Natural killer cell (primary cell): Measurements from ENCODE around the gene SLC47A2. TPM values are rescaled to one million over a fixed set of nuclear protein-coding genes. Genes with fewer than 3 reads are reported as not detected.

Experiments
- ATAC-seq, 3 donors: fragments of 150-1000 bp in 2 of 3; fragments of 200-7000 bp in 1 of 3; cut with Tn5 transposase; 1 replicate in 1 of 3; 2 replicates in 2 of 3; pipeline ENCODE4 v1.10.0; 2021; ENCODE audit warnings: mild to moderate bottlenecking in 2 of 3, moderate library complexity in 2 of 3
- DNase-seq, 2 donors: peaks; one replicate each; pipeline versions ENCODE4 v3.0.0 to v3.0.0-alpha.2; 2013 to 2021; ENCODE audit warnings: mixed read lengths in 1 of 2
- H3K27ac ChIP-seq: one replicate; pipeline ENCODE4 v1.5.1; 2013; ENCODE audit warnings: mild to moderate bottlenecking, low read length
- H3K27me3 ChIP-seq: one replicate; pipeline ENCODE4 v1.6.1; 2013; ENCODE audit warnings: low read length; ENCODE audit not compliant: control insufficient read depth, insufficient read depth
- H3K36me3 ChIP-seq: one replicate; pipeline ENCODE4 v1.6.1; 2013; ENCODE audit warnings: low read length; ENCODE audit not compliant: control insufficient read depth, insufficient read depth
- H3K4me1 ChIP-seq: one replicate; pipeline ENCODE4 v1.6.1; 2013; ENCODE audit warnings: low read length; ENCODE audit not compliant: control insufficient read depth, insufficient read depth
- H3K4me3 ChIP-seq: one replicate; pipeline ENCODE4 v1.5.1; 2013; ENCODE audit warnings: low read length
- H3K9me3 ChIP-seq: one replicate; pipeline ENCODE4 v1.6.1; 2013; ENCODE audit warnings: low read length; ENCODE audit not compliant: control insufficient read depth, insufficient read depth
- H3K27ac Mint-ChIP-seq, 2 donors: one replicate each; pipeline ENCODE4 v1.8.0; 2022; ENCODE audit warnings: mild to moderate bottlenecking in 2 of 2, mixed read lengths in 2 of 2, moderate library complexity in 1 of 2
- H3K27me3 Mint-ChIP-seq, 2 donors: one replicate each; pipeline ENCODE4 v1.8.0; 2022; ENCODE audit warnings: low read depth in 2 of 2, mixed read lengths in 2 of 2
- H3K36me3 Mint-ChIP-seq: one replicate; pipeline ENCODE4 v1.8.0; 2022; ENCODE audit warnings: mixed read lengths
- H3K4me1 Mint-ChIP-seq, 2 donors: one replicate each; pipeline ENCODE4 v1.8.0; 2022; ENCODE audit warnings: mixed read lengths in 2 of 2
- H3K4me3 Mint-ChIP-seq: one replicate; pipeline ENCODE4 v1.8.0; 2022; ENCODE audit warnings: mild to moderate bottlenecking, moderate library complexity, mixed read lengths
- H3K9me3 Mint-ChIP-seq, 2 donors: one replicate each; pipeline ENCODE4 v1.8.0; 2022; ENCODE audit warnings: mixed read lengths in 2 of 2
- WGBS: methylation state at CpG from one replicate; pipeline ENCODE4 v1.1.7; 2013; ENCODE audit warnings: missing lambda C conversion rate; ENCODE audit not compliant: insufficient coverage; 5-methylcytosine and 5-hydroxymethylcytosine counted together
- intact Hi-C: fragments of 100-400 bp; cut with micrococcal nuclease; formaldehyde crosslinking; loops from one replicate; pipeline ENCODE4 v1.14.2; 2022
- total RNA-seq, 4 donors: library from RNA; stranded (reverse); fragments of 120-200 nt in 1 of 4; gene quantifications; one replicate each; pipeline versions ENCODE4 v1.2.3 to v1.2.4, GENCODE V29; 2013 to 2022
- TF ChIP-seq, protein P1 (sequence below): fragments of 200-600 bp; IDR thresholded peaks from one replicate; pipeline ENCODE4 v1.8.0; 2022; ENCODE audit warnings: antibody characterized with exemption

The SLC47A2 gene
- total RNA-seq, 3 donors from 2014 or later (not counting 1 experiment from before 2014, with no cell fraction given) = not detected

DNA sequence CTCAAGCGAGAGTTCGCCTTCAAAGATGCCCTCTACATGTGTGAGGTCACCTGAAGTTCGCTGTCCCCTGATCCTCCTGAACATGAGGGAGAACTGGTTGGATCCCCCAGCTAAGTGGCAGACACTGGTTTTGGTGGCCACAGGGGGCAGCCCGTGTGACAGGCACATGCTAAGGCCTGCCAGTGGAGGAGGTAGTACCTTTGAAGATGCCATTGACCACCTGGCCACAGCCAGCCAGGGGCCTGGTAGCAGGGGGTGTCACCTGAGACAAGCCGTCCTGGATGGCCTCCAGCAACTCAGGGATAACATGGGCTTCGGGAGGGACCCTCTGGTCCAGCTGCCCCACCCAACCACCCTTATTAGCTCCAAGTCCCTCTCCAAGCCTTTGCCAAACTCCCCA, 39.0 kb upstream of the SLC47A2 start:
- intact Hi-C loops = no loop called here
- Histone ChIP-seq H3K27ac (no peak overlapping the region), H3K36me3 (no peaks in the 10 kb centered on the region), H3K27me3 (peaks cover 2% of the 10 kb centered on the region), H3K9me3 (no peaks in the 10 kb centered on the region), H3K4me3 (no peak overlapping the region), H3K4me1 (no peaks in the 10 kb centered on the region)
- H3K36me3 Mint-ChIP-seq = no peaks in the 10 kb centered on the region
- WGBS = 90% methylated on average over 6 of the region's 6 CpGs
- peaks cover 2 to 23% of the 10 kb centered on the region in 2 donors for H3K27me3 Mint-ChIP-seq
- DNase-seq (no peak), ATAC-seq (no peak)
- no peak overlapping the region for H3K27ac Mint-ChIP-seq
- no peaks in the 10 kb centered on the region for H3K9me3 Mint-ChIP-seq
- TF ChIP-seq, protein P1, sequence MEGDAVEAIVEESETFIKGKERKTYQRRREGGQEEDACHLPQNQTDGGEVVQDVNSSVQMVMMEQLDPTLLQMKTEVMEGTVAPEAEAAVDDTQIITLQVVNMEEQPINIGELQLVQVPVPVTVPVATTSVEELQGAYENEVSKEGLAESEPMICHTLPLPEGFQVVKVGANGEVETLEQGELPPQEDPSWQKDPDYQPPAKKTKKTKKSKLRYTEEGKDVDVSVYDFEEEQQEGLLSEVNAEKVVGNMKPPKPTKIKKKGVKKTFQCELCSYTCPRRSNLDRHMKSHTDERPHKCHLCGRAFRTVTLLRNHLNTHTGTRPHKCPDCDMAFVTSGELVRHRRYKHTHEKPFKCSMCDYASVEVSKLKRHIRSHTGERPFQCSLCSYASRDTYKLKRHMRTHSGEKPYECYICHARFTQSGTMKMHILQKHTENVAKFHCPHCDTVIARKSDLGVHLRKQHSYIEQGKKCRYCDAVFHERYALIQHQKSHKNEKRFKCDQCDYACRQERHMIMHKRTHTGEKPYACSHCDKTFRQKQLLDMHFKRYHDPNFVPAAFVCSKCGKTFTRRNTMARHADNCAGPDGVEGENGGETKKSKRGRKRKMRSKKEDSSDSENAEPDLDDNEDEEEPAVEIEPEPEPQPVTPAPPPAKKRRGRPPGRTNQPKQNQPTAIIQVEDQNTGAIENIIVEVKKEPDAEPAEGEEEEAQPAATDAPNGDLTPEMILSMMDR = no peak
- H3K4me3 Mint-ChIP-seq = no peak overlapping the region
- no peaks in the 10 kb centered on the region for H3K4me1 Mint-ChIP-seq

DNA sequence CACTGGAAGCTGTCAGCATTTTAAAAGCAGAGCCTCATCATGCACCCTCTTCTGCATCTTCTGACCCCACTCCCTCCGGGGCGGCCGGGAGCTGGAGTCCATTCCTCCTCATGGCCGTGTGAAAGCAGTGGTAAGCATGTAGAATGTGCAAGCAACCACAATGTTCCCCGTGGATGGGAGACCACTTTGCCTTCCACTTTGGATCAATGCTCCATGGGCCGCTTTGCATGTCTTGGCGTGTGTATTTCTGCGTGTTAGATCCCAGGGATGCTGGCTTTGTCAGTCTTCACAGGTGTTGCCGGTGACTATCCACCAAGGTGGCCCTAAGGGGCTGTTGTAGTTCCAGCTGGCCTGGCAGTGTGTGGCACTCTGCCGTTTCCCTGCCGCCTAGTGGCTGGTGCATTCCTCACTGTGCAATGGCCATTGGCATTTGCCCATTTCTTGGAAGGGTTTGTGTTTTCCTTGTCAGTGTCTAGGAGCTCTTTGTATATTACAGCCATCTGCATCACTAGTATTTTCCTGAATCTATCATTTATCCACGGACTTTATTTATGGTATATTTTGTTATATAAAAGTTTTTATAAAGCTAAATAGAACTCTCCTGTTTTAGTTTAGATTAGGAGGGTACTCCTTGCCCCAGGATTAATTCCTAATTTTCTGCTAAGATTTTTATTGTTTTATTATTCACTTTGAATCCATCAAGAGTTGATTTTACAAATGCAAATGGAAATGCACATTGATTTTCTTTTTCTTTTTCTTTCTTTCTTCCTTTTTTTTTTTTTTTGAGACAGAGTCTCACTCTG, 37.5 kb upstream of the SLC47A2 start:
- no peak for ATAC-seq
- intact Hi-C loops = no loop called here
- Histone ChIP-seq H3K4me1 (no peaks in the 10 kb centered on the region), H3K27me3 (peaks cover 2% of the 10 kb centered on the region), H3K9me3 (no peaks in the 10 kb centered on the region), H3K36me3 (no peaks in the 10 kb centered on the region), H3K4me3 (no peak overlapping the region), H3K27ac (no peak overlapping the region)
- no peaks in the 10 kb centered on the region for H3K9me3 Mint-ChIP-seq
- peaks cover 0 to 19% of the 10 kb centered on the region in 2 donors for H3K27me3 Mint-ChIP-seq
- TF ChIP-seq, protein P1 = no peak
- H3K27ac Mint-ChIP-seq = no peak overlapping the region
- no peaks in the 10 kb centered on the region for H3K4me1 Mint-ChIP-seq
- no peak for DNase-seq
- H3K36me3 Mint-ChIP-seq = no peaks in the 10 kb centered on the region
- H3K4me3 Mint-ChIP-seq = no peak overlapping the region
- 87% methylated on average over 11 of the region's 12 CpGs for WGBS

DNA sequence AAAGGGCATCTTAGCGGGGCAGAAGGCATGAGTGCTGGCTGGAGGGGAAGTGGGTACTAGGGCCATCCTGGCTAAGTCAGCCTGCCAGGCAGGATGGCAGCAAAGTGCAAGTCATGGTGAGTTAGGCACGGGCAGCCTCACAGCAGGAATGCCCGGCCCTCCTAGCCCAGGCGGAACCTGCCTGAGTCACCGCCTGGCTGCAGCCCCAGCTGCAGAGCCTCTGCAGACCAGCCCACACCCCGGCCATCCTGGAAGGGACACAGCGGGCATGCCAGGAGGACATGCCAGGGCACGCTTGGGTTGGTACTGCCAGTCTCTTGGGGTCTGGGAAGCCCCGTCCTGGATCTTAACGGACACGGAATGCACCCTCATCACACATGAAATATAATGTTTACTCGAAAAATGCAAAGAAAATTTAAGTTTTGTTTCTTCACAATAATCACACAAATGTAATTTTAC, 36.7 kb upstream of the SLC47A2 start:
- no peak overlapping the region for H3K4me3 Mint-ChIP-seq
- intact Hi-C loops = no loop called here
- H3K9me3 ChIP-seq = no peaks in the 10 kb centered on the region
- no peaks in the 10 kb centered on the region for H3K36me3 ChIP-seq
- H3K4me1 ChIP-seq = no peaks in the 10 kb centered on the region
- ATAC-seq (peak in 2 of 3 donors; percentile 24 to 35), DNase-seq (no peak)
- H3K27ac ChIP-seq = no peak overlapping the region
- TF ChIP-seq, protein P1 = no peak
- no peaks in the 10 kb centered on the region for H3K4me1 Mint-ChIP-seq
- H3K27ac Mint-ChIP-seq = no peak overlapping the region
- H3K27me3 Mint-ChIP-seq = peaks cover 0 to 19% of the 10 kb centered on the region in 2 donors
- H3K9me3 Mint-ChIP-seq = no peaks in the 10 kb centered on the region
- H3K27me3 ChIP-seq = peaks cover 2% of the 10 kb centered on the region
- 35% methylated on average over 12 of the region's 12 CpGs for WGBS
- H3K36me3 Mint-ChIP-seq = no peaks in the 10 kb centered on the region
- no peak overlapping the region for H3K4me3 ChIP-seq
